Bronchial epithelial cell (primary cell): ENCODE measurements around the gene PRKAB1. TPM values are rescaled to one million over a fixed set of nuclear protein-coding genes. Genes with fewer than 3 reads are reported as not detected.
"Not testable (repeated sequence)": the region's sequence is repeated elsewhere in the genome, so short reads cannot be mapped to it uniquely, and the experiment has no call there.

ENCODE experiments used
- DNase-seq: peaks from one replicate; pipeline ENCODE4 v3.0.0-alpha.2; 2010; ENCODE audit warnings: low read depth
- FAIRE-seq: peaks from 2 replicates; lab custom pipeline; 2011; peaks lifted over from hg19 to GRCh38; lab: Jason Lieb, UNC
- H3K27me3 ChIP-seq: 2 replicates; pipeline ENCODE4 v1.5.1; 2011; ENCODE audit warnings: low read length; ENCODE audit not compliant: control insufficient read depth, insufficient read depth
- H3K36me3 ChIP-seq: 2 replicates; pipeline ENCODE4 v1.5.1; 2011; ENCODE audit warnings: low read length; ENCODE audit not compliant: control insufficient read depth, insufficient read depth
- H3K4me3 ChIP-seq: 2 replicates; pipeline ENCODE4 v1.5.1; 2011; ENCODE audit warnings: mild to moderate bottlenecking, low read depth, low read length, control low read depth
- total RNA-seq: library from RNA; depleted of rRNA; stranded (reverse); fragments of >200 nt; gene quantifications from 2 replicates; pipeline ENCODE4 v1.2.1, GENCODE V29; 2014
- TF ChIP-seq, protein P1 (sequence below): IDR thresholded peaks from 2 replicates; pipeline ENCODE4 v1.5.1; 2011; ENCODE audit warnings: mild to moderate bottlenecking, moderate library complexity, low read length, control low read depth, inconsistent platforms; ENCODE audit not compliant: insufficient read depth, severe bottlenecking

Gene PRKAB1, protein sequence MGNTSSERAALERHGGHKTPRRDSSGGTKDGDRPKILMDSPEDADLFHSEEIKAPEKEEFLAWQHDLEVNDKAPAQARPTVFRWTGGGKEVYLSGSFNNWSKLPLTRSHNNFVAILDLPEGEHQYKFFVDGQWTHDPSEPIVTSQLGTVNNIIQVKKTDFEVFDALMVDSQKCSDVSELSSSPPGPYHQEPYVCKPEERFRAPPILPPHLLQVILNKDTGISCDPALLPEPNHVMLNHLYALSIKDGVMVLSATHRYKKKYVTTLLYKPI
- total RNA-seq: 14.1 and 19.5 TPM in 2 replicates

DNA sequence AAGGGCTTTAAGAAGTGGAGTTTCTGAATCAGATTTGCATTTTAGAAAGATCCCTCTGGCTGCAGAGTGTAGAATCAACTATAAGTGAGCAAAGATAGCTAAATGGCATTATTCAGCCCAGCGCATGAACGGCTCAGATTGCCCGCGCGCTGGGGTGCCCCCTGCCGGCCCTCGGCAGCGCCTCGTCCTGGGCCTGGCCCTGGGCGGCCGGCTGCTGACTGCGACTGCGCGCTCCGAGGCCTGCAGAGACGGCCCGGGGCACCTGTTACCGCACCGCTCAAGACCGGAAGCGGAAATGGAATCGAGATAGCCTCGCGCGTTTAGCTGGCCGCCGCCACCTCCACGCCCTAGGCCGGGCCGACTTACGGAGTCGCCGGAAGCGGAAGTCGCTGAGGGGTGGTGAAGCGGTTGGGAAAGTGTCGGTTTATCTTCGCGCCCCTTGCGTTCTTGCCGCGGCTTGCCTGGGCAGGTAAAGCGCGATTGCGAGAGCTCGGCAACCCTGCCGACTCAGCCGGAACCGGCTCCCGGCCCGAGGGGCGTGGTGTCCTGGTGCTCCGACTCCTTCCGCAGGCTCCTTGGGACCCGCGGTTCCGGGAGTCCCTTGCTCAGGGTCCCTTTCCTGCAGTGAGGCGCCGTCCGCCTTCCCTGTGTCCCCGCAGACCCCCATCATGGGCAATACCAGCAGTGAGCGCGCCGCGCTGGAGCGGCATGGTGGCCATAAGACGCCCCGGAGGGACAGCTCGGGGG, at the start of gene PRKAB1:
Gene PRKAB1, plus strand, starts transcription at position 557 of the 747 bp plus-strand sequence. Its CDS starts 112 bp downstream, at position 669.
- TF ChIP-seq, protein P1, sequence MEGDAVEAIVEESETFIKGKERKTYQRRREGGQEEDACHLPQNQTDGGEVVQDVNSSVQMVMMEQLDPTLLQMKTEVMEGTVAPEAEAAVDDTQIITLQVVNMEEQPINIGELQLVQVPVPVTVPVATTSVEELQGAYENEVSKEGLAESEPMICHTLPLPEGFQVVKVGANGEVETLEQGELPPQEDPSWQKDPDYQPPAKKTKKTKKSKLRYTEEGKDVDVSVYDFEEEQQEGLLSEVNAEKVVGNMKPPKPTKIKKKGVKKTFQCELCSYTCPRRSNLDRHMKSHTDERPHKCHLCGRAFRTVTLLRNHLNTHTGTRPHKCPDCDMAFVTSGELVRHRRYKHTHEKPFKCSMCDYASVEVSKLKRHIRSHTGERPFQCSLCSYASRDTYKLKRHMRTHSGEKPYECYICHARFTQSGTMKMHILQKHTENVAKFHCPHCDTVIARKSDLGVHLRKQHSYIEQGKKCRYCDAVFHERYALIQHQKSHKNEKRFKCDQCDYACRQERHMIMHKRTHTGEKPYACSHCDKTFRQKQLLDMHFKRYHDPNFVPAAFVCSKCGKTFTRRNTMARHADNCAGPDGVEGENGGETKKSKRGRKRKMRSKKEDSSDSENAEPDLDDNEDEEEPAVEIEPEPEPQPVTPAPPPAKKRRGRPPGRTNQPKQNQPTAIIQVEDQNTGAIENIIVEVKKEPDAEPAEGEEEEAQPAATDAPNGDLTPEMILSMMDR: peak; percentile 89
- peak within 1 kb of the TSS; percentile 78 for H3K4me3 ChIP-seq
- H3K36me3 ChIP-seq: peaks cover 2% of the 10 kb centered on the region
- DNase-seq (peak; percentile 97), FAIRE-seq (no peak)
- no peaks in the 10 kb centered on the region for H3K27me3 ChIP-seq

DNA sequence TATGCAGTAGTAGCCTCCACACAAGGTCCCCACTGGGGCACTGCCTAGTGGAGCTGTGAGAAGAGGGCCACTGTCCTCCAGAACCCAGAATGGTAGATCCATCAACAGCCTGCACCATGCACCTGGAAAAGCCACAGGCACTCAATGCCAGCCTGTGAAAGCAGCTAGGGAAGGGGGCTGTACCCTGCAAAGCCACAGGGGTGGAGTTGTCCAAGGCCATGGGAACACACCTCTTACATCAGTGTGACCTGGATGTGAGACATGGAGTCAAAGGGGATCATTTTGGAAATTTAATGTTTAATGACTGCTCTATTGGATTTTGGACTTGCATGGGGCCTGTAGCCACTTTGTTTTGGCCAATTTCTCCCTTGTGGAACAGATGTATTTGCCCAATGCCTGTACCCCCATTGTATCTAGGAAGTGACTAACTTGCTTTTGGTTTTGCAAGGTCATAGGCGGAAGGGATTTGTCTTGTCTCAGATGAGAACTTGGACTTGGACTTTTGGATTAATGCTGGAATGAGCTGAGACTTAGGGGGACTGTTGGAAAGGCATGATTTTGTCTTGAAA, 49.5 kb upstream of the PRKAB1 start:
- FAIRE-seq, H3K27me3 ChIP-seq, DNase-seq, H3K4me3 ChIP-seq, H3K36me3 ChIP-seq: not testable (repeated sequence)

DNA sequence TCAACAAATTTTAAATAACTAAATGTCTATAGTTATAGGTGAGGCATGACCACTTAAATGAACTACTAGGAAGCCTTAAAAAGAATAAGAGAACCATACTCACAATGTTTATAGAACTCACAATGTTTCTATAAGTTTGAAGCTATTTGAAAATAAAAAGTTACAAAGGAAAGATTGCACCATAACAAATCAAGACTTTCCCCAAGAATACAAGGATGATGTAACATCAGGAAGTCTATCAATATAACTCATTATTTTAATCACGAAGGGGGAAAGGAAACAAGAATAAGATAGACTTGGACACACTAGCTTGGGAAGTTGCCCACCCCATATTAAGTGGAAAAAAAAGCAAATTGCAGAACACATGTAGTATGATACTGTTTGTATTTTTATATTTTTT, 47.4 kb upstream of the PRKAB1 start:
- H3K4me3 ChIP-seq: no peak overlapping the region
- no peak for DNase-seq
- TF ChIP-seq, protein P1: no peak
- FAIRE-seq: no peak
- no peaks in the 10 kb centered on the region for H3K27me3 ChIP-seq
- no peaks in the 10 kb centered on the region for H3K36me3 ChIP-seq

DNA sequence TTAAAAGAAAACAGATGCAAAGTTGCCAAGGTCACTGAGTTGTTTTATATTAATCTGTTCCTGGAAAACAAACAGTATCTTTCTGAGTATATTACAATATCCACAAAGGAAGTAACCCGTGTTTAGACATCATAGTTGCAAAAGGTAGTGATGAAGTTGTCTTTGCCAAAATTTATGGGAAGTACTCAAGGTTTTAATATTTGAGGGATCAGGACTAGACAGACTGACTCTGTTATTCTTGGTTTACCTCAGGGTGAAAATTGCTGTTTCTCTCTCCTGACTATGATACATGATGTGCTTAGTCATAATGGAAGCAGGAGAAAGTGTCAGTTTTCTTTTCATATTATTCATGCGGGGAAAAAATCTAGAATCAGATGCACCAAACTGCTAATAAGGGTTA, 46.1 kb upstream of the PRKAB1 start:
- TF ChIP-seq, protein P1: no peak

DNA sequence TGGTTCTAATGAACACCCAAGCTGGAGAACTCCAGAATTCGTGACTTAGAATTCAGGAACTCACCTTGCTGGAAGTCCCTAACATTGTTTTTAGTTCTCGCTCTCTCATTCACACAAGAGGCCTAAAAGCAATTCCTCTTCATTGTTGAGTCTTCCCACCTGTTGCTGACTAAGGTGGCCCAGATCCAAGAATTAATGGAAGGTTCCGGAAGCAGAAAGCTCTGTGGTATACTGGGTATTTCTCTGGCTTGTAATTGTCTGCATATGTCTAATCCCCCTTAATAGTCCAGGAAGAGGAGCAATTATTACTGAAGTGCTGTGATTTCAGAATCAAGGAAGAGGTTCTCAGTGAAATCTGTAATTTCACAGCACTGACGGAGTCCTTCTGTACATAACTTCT, 43.0 kb upstream of the PRKAB1 start:
- Histone ChIP-seq H3K4me3 (no peak overlapping the region), H3K27me3 (no peaks in the 10 kb centered on the region), H3K36me3 (no peaks in the 10 kb centered on the region)
- no peak for FAIRE-seq
- DNase-seq: peak; percentile 21
- TF ChIP-seq, protein P1: no peak

More for the DNA sequence above, 46.1 kb upstream of the PRKAB1 start:
- DNase-seq (peak; percentile 14), FAIRE-seq (no peak)
- H3K4me3 ChIP-seq: no peak overlapping the region
- no peaks in the 10 kb centered on the region for H3K27me3 ChIP-seq
- no peaks in the 10 kb centered on the region for H3K36me3 ChIP-seq

DNA sequence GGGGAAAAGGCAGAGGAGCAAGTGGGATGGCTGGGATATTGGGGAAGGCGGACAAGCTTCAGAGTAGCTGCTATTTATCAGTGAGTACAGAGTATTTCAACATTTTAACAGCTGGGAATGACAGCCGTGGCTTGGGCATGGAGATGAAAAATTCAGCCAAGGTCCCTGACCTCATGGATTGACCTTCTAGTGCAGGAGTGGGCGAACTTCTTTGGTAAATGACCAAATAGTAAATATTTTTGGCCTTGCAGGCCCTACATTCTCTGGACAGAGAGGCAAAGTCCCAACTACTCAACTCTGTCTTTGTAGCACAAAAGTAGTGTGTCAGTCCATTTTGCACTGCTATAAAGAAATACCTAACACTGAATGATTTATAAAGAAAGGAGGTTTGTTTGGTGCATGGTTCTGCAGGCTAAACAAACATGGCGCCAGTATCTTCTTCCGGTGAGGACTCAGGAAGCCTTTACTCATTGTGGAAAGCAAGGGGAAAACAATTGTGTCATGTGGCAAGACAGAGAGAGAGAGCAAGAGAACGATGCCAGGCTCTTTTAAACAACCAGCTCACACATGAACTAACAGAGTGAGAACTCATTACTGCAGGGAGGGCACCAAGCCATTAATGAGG, 40.8 kb upstream of the PRKAB1 start:
- no peak for FAIRE-seq
- no peak for DNase-seq

More for the DNA sequence above, 40.8 kb upstream of the PRKAB1 start:
- Histone ChIP-seq H3K4me3 (no peak overlapping the region), H3K36me3 (no peaks in the 10 kb centered on the region), H3K27me3 (no peaks in the 10 kb centered on the region)
- TF ChIP-seq, protein P1: no peak
